B cell (primary cell): Measurements from ENCODE around the gene CTR9. TPM values are rescaled to one million over a fixed set of nuclear protein-coding genes. Genes with fewer than 3 reads are reported as not detected.
"Not testable (repeated sequence)": the region's sequence is repeated elsewhere in the genome, so short reads cannot be mapped to it uniquely, and the experiment has no call there.

ENCODE experiments used
- ATAC-seq: fragments of 200-7000 bp; cut with Tn5 transposase; one replicate; pipeline ENCODE4 v1.10.0; 2021; ENCODE audit warnings: low read depth, mild to moderate bottlenecking, moderate number of reproducible peaks, moderate library complexity
- CTCF ChIA-PET: fragments of 350-600 bp; sonication (Branson Sonifier 250); formaldehyde crosslinking; loops from one replicate; lab custom pipeline; 2021; ENCODE audit warnings: antibody characterized with exemption, inconsistent platforms; lab: Charles Lee
- POLR2A ChIA-PET: fragments of 350-600 bp; sonication (Branson Sonifier 250); formaldehyde crosslinking; loops from one replicate; lab custom pipeline; 2021; ENCODE audit warnings: antibody characterized with exemption; lab: Charles Lee
- DNase-seq: peaks from one replicate; pipeline ENCODE4 v3.0.0; 2013
- H2AFZ ChIP-seq: 2 replicates; pipeline ENCODE4 v1.6.1; 2012; ENCODE audit warnings: mild to moderate bottlenecking, low read depth, low read length; ENCODE audit not compliant: insufficient read depth, poor library complexity, severe bottlenecking
- H3K27ac ChIP-seq, 2 donors: 1 replicate in 1 of 2; 2 replicates in 1 of 2; pipeline ENCODE4 v1.5.1; 2012 to 2013; ENCODE audit warnings: low read length in 2 of 2, mild to moderate bottlenecking in 2 of 2, moderate library complexity in 1 of 2
- H3K27me3 ChIP-seq, 4 experiments: fragments of 200-600 bp in 1 of 4; sonication (generic) in 1 of 4; replicated peaks in 1 of 4; 1 replicate in 2 of 4; 2 replicates in 2 of 4; pipeline versions ENCODE4 v1.6.1 to v1.7.0; 2013 to 2016; ENCODE audit warnings: low read length in 3 of 4, mild to moderate bottlenecking in 2 of 4, mixed read lengths in 1 of 4, moderate library complexity in 1 of 4; ENCODE audit not compliant: insufficient read depth in 4 of 4, control insufficient read depth in 3 of 4; ENCODE audit errors: control extremely low read depth in 1 of 4
- H3K36me3 ChIP-seq, 2 experiments: replicated peaks in 1 of 2; 1 replicate in 1 of 2; 2 replicates in 1 of 2; pipeline versions ENCODE4 v1.6.1 to v1.7.1; 2013; ENCODE audit warnings: low read length in 1 of 2; ENCODE audit not compliant: insufficient read depth in 2 of 2, control insufficient read depth in 1 of 2; ENCODE audit errors: control extremely low read depth in 1 of 2, extremely low read depth in 1 of 2
- H3K4me1 ChIP-seq, 2 donors: fragments of 200-600 bp in 1 of 2; sonication (generic) in 1 of 2; 1 replicate in 1 of 2; 2 replicates in 1 of 2; pipeline versions ENCODE4 v1.5.1 to v1.6.1; 2013 to 2017; ENCODE audit warnings: low read length in 2 of 2; ENCODE audit not compliant: control insufficient read depth in 2 of 2, insufficient read depth in 2 of 2
- H3K4me2 ChIP-seq: replicated peaks from 2 replicates; pipeline ENCODE3; 2012; ENCODE audit warnings: mild to moderate bottlenecking, low read depth, low read length; ENCODE audit not compliant: poor library complexity, severe bottlenecking
- H3K4me3 ChIP-seq, 5 experiments: fragments of 200-600 bp in 1 of 5; sonication (generic) in 1 of 5; 1 replicate in 3 of 5; 2 replicates in 2 of 5; pipeline versions ENCODE4 v1.5.1 to v1.7.0; 2011 to 2016; ENCODE audit warnings: low read length in 4 of 5, mild to moderate bottlenecking in 4 of 5, low read depth in 2 of 5, control low read depth in 1 of 5, moderate library complexity in 1 of 5; ENCODE audit not compliant: insufficient read depth in 1 of 5; ENCODE audit errors: control extremely low read depth in 1 of 5, extremely low read depth in 1 of 5
- H3K79me2 ChIP-seq: fragments of 200-600 bp; sonication (generic); one replicate; pipeline ENCODE4 v1.6.0; 2016; ENCODE audit warnings: low read length; ENCODE audit not compliant: control insufficient read depth, insufficient read depth
- H3K9ac ChIP-seq: fragments of 200-600 bp; sonication (generic); 2 replicates; pipeline ENCODE4 v1.6.1; 2017; ENCODE audit warnings: mild to moderate bottlenecking, low read length, moderate library complexity
- H3K9me3 ChIP-seq, 3 donors: one replicate each; pipeline versions ENCODE4 v1.6.1 to v1.7.1; 2013; ENCODE audit warnings: low read length in 2 of 3; ENCODE audit not compliant: control insufficient read depth in 2 of 3, insufficient read depth in 1 of 3; ENCODE audit errors: control extremely low read depth in 1 of 3
- H4K20me1 ChIP-seq: 2 replicates; pipeline ENCODE4 v1.6.0; 2012; ENCODE audit warnings: mild to moderate bottlenecking, low read length; ENCODE audit not compliant: insufficient read depth, control insufficient read depth, poor library complexity, severe bottlenecking
- H3K27ac Mint-ChIP-seq: one replicate; pipeline ENCODE4 v1.8.0; 2021; ENCODE audit warnings: mixed read lengths
- H3K27me3 Mint-ChIP-seq: one replicate; pipeline ENCODE4 v1.8.0; 2021; ENCODE audit warnings: mixed read lengths
- H3K4me1 Mint-ChIP-seq: one replicate; pipeline ENCODE4 v1.8.0; 2021; ENCODE audit warnings: mixed read lengths
- H3K4me3 Mint-ChIP-seq: one replicate; pipeline ENCODE4 v1.8.0; 2021; ENCODE audit warnings: mixed read lengths
- H3K9me3 Mint-ChIP-seq: one replicate; pipeline ENCODE4 v1.8.0; 2022; ENCODE audit warnings: mixed read lengths; ENCODE audit not compliant: insufficient read depth
- EZH2 ChIP-seq: IDR thresholded peaks from 2 replicates; pipeline ENCODE4 v1.6.1; 2012; ENCODE audit warnings: borderline replicate concordance, low read depth, mild to moderate bottlenecking, moderate library complexity, low read length; ENCODE audit not compliant: insufficient read depth, poor library complexity, severe bottlenecking
- WGBS: methylation state at CpG from one replicate; pipeline ENCODE4 v1.1.5; 2013; ENCODE audit warnings: missing lambda C conversion rate; ENCODE audit not compliant: insufficient coverage; 5-methylcytosine and 5-hydroxymethylcytosine counted together
- intact Hi-C: fragments of 100-400 bp; cut with micrococcal nuclease; formaldehyde crosslinking; loops from one replicate; pipeline ENCODE4 v1.10.0; 2022
- polyA plus RNA-seq: library from polyadenylated mRNA; depleted of rRNA; stranded (reverse); fragments of >200 nt; gene quantifications from 2 replicates; pipeline ENCODE4 v1.2.3, GENCODE V29; 2012
- total RNA-seq, 2 donors: library from RNA; stranded (reverse); fragments of 120-200 nt in 1 of 2; gene quantifications; 1 replicate in 1 of 2; 2 replicates in 1 of 2; pipeline versions ENCODE4 v1.2.3 to v1.2.4, GENCODE V29; 2013 to 2022
- TF ChIP-seq, protein P1 (sequence below): fragments of 200-600 bp; IDR thresholded peaks from one replicate; pipeline ENCODE4 v1.8.0; 2022; ENCODE audit warnings: antibody characterized with exemption, mild to moderate bottlenecking

Gene CTR9
- total and polyA plus RNA-seq, 2 donors (not counting 1 experiment from before 2014, with no cell fraction given) = 9.0 to 46.7 TPM

- peaks cover 0 to 1% of the 10 kb centered on the region in 2 experiments for H3K36me3 ChIP-seq
- no peaks in the 10 kb centered on the region for H4K20me1 ChIP-seq
- no peak for TF ChIP-seq EZH2
- TF ChIP-seq, protein P1, sequence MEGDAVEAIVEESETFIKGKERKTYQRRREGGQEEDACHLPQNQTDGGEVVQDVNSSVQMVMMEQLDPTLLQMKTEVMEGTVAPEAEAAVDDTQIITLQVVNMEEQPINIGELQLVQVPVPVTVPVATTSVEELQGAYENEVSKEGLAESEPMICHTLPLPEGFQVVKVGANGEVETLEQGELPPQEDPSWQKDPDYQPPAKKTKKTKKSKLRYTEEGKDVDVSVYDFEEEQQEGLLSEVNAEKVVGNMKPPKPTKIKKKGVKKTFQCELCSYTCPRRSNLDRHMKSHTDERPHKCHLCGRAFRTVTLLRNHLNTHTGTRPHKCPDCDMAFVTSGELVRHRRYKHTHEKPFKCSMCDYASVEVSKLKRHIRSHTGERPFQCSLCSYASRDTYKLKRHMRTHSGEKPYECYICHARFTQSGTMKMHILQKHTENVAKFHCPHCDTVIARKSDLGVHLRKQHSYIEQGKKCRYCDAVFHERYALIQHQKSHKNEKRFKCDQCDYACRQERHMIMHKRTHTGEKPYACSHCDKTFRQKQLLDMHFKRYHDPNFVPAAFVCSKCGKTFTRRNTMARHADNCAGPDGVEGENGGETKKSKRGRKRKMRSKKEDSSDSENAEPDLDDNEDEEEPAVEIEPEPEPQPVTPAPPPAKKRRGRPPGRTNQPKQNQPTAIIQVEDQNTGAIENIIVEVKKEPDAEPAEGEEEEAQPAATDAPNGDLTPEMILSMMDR = no peak
- POLR2A ChIA-PET = no interaction called here
- no peak overlapping the region for H3K27ac ChIP-seq
- no peak overlapping the region for H3K4me3 ChIP-seq
- no peaks in the 10 kb centered on the region for H3K9me3 ChIP-seq
- 83% methylated on average over 1 of the region's 1 CpG for WGBS
- H3K9ac ChIP-seq = no peak overlapping the region
- CTCF ChIA-PET = no interaction called here
- ATAC-seq = no peak
- no peak overlapping the region for H3K4me3 Mint-ChIP-seq
- H3K9me3 Mint-ChIP-seq = no peaks in the 10 kb centered on the region
- H3K4me2 ChIP-seq = no peak overlapping the region
- intact Hi-C loops = no loop called here
- peaks cover 5% of the 10 kb centered on the region for H3K4me1 Mint-ChIP-seq
- H3K4me1 ChIP-seq = peaks cover 4 to 6% of the 10 kb centered on the region in 2 donors
- no peaks in the 10 kb centered on the region for H3K27me3 ChIP-seq
- no peaks in the 10 kb centered on the region for H3K27me3 Mint-ChIP-seq
- no peak overlapping the region for H3K27ac Mint-ChIP-seq
- H2AFZ ChIP-seq = no peak overlapping the region
- no peak for DNase-seq
- H3K79me2 ChIP-seq = no peaks in the 10 kb centered on the region
Observed at GRCh38 chr11:10818594-10818993, 67.5 kb downstream of the CTR9 start.

DNA sequence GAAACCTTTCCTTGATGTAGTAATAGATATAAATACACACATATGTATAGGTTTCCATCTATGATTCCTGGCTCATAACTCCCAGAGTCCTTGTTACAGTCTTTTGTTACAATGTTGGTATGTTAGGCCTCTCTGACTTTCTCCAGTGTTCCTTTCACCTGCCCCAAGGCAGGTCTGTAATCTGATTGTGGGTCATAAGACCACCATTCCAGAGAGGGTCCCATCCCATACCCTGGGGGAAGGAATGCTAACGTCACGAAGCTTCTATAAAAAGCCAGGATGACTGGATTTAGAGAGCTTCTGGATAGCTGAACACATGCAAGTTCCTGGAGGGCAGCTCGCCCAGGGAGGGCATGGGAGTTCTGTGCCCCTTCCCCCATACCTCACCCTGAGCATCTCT, 71.4 kb downstream of the CTR9 start:
- DNase-seq, H3K36me3 ChIP-seq, H3K27me3 ChIP-seq, CTCF ChIA-PET, H3K27ac ChIP-seq, H3K9me3 ChIP-seq, intact Hi-C loops, H3K4me3 Mint-ChIP-seq, H3K4me2 ChIP-seq, H3K27me3 Mint-ChIP-seq, ATAC-seq, H3K4me3 ChIP-seq, H3K9me3 Mint-ChIP-seq, POLR2A ChIA-PET, H3K79me2 ChIP-seq, H3K9ac ChIP-seq, H3K27ac Mint-ChIP-seq, H4K20me1 ChIP-seq: not testable (repeated sequence)
- Histone ChIP-seq H3K4me1 (peaks cover 21 to 24% of the 10 kb centered on the region in 2 donors), H2AFZ (peak overlapping the region; percentile 48)
- peaks cover 24% of the 10 kb centered on the region for H3K4me1 Mint-ChIP-seq
- no CpG with 5 or more reads among the region's 3 CpGs for WGBS
